ENCODE results near the gene KLK15.

The KLK15 gene

GRCh38 chr19:50796634-50797428, 36.5 kb downstream of the KLK15 start:
- TF ChIP-seq CTCF (conservative IDR thresholded peaks at IDR 0.05; ENCODE audit: low read depth, low read length), result no peak
- no peak overlapping the region for H3K4me3 ChIP-seq (ENCODE audit: low read depth, low read length)
- no peak for DNase-seq (ENCODE audit: low read depth)

GRCh38 chr19:50796128-50796633, 37.2 kb downstream of the KLK15 start:
- DNase-seq (ENCODE audit: low read depth), result no peak
- TF ChIP-seq CTCF (conservative IDR thresholded peaks at IDR 0.05; ENCODE audit: low read depth, low read length), result no peak
- no peak overlapping the region for H3K4me3 ChIP-seq (ENCODE audit: low read depth, low read length)

- no peak for TF ChIP-seq CTCF (conservative IDR thresholded peaks at IDR 0.05; ENCODE audit: low read depth, low read length)
- no peak overlapping the region for H3K4me3 ChIP-seq (ENCODE audit: low read depth, low read length)
- no peak for DNase-seq (ENCODE audit: low read depth)
These were observed 37.7 kb downstream of the KLK15 start for GRCh38 chr19:50795664-50796073.

GRCh38 chr19:50794876-50795663, 38.3 kb downstream of the KLK15 start:
- TF ChIP-seq CTCF (conservative IDR thresholded peaks at IDR 0.05; ENCODE audit: low read depth, low read length), result peak; percentile 27
- no peak for DNase-seq (ENCODE audit: low read depth)
- no peak overlapping the region for H3K4me3 ChIP-seq (ENCODE audit: low read depth, low read length)

GRCh38 chr19:50794074-50794875, 39.1 kb downstream of the KLK15 start:
- DNase-seq (ENCODE audit: low read depth), result peak; percentile 12
- H3K4me3 ChIP-seq (ENCODE audit: low read depth, low read length), result no peak overlapping the region
- no peak for TF ChIP-seq CTCF (conservative IDR thresholded peaks at IDR 0.05; ENCODE audit: low read depth, low read length)

GRCh38 chr19:50793558-50794065, 39.8 kb downstream of the KLK15 start:
- TF ChIP-seq CTCF (conservative IDR thresholded peaks at IDR 0.05; ENCODE audit: low read depth, low read length), result no peak
- H3K4me3 ChIP-seq (ENCODE audit: low read depth, low read length), result no peak overlapping the region
- DNase-seq (ENCODE audit: low read depth), result no peak

Measured in choroid plexus epithelial cell (primary cell).